Activated B cell treated with CpG ODN at 0.5 μM for 24 hours (primary cell): ENCODE data around the gene TBC1D22A. TPM values are rescaled to one million over a fixed set of nuclear protein-coding genes. Genes with fewer than 3 reads are reported as not detected.

ENCODE experiments used
- ATAC-seq: fragments of 200-7000 bp; cut with Tn5 transposase; one replicate; pipeline ENCODE4 v1.10.0; 2021; ENCODE audit warnings: low read depth, mild to moderate bottlenecking, moderate library complexity
- CTCF ChIA-PET: fragments of 350-600 bp; sonication (Branson Sonifier 250); formaldehyde crosslinking; loops from one replicate; lab custom pipeline; 2021; ENCODE audit warnings: antibody characterized with exemption; lab: Charles Lee
- POLR2A ChIA-PET: fragments of 350-600 bp; sonication (Branson Sonifier 250); formaldehyde crosslinking; loops from one replicate; lab custom pipeline; 2021; ENCODE audit warnings: antibody characterized with exemption; lab: Charles Lee
- DNase-seq: peaks from one replicate; pipeline ENCODE4 v3.0.0; 2022
- H3K27ac Mint-ChIP-seq: one replicate; pipeline ENCODE4 v1.8.0; 2020; ENCODE audit warnings: mixed read lengths
- H3K27me3 Mint-ChIP-seq: one replicate; pipeline ENCODE4 v1.8.0; 2021; ENCODE audit warnings: mixed read lengths
- H3K36me3 Mint-ChIP-seq: one replicate; pipeline ENCODE4 v1.8.0; 2021; ENCODE audit warnings: low read depth, mixed read lengths
- H3K4me1 Mint-ChIP-seq: one replicate; pipeline ENCODE4 v1.8.0; 2021; ENCODE audit warnings: mixed read lengths
- H3K4me3 Mint-ChIP-seq: one replicate; pipeline ENCODE4 v1.8.0; 2020; ENCODE audit warnings: mild to moderate bottlenecking, mixed read lengths
- H3K9me3 Mint-ChIP-seq: one replicate; pipeline ENCODE4 v1.8.0; 2020; ENCODE audit warnings: mixed read lengths
- intact Hi-C: fragments of 100-400 bp; cut with micrococcal nuclease; formaldehyde crosslinking; loops from one replicate; pipeline ENCODE4 v1.15.1; 2024
- total RNA-seq: library from RNA; stranded (reverse); gene quantifications from 2 replicates; pipeline ENCODE4 v1.2.3, GENCODE V29; 2022
- TF ChIP-seq, protein P1 (sequence below): fragments of 200-600 bp; IDR thresholded peaks from one replicate; pipeline ENCODE4 v1.8.0; 2022; ENCODE audit warnings: antibody characterized with exemption, mild to moderate bottlenecking

Gene TBC1D22A
- total RNA-seq, 1 donor from 2014 or later = 85.9 TPM

DNA sequence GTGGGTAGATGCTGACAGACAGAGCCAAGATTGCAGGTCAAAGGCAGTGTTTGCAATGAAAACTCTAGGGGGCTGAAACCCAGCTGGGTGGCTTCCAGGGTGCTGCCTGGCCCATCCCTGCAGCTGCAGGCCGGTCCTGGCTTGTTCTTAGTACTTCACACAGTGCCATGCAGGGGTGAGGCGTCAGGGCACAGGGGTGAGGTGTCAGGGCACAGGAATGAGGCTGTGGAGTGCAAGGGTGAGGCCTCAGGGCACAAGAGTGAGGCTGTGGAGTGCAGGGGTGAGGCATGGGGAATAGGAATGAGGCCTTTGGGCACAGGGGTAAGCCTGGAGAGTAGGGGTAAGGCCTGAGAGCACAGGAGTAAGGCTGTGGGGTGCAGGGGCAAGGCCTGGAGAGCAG lies 337.6 kb downstream of the TBC1D22A start:
- TF ChIP-seq, protein P1, sequence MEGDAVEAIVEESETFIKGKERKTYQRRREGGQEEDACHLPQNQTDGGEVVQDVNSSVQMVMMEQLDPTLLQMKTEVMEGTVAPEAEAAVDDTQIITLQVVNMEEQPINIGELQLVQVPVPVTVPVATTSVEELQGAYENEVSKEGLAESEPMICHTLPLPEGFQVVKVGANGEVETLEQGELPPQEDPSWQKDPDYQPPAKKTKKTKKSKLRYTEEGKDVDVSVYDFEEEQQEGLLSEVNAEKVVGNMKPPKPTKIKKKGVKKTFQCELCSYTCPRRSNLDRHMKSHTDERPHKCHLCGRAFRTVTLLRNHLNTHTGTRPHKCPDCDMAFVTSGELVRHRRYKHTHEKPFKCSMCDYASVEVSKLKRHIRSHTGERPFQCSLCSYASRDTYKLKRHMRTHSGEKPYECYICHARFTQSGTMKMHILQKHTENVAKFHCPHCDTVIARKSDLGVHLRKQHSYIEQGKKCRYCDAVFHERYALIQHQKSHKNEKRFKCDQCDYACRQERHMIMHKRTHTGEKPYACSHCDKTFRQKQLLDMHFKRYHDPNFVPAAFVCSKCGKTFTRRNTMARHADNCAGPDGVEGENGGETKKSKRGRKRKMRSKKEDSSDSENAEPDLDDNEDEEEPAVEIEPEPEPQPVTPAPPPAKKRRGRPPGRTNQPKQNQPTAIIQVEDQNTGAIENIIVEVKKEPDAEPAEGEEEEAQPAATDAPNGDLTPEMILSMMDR = no peak
- H3K27ac Mint-ChIP-seq = no peak overlapping the region
- DNase-seq = no peak
- ChIA-PET POLR2A (no interaction called here), CTCF (no interaction called here)
- H3K36me3 Mint-ChIP-seq = peaks cover 50% of the 10 kb centered on the region
- ATAC-seq = no peak
- H3K27me3 Mint-ChIP-seq = no peaks in the 10 kb centered on the region
- H3K4me1 Mint-ChIP-seq = peaks cover under 1% of the 10 kb centered on the region
- intact Hi-C loops = no loop called here
- H3K9me3 Mint-ChIP-seq = no peaks in the 10 kb centered on the region
- H3K4me3 Mint-ChIP-seq = no peak overlapping the region

DNA sequence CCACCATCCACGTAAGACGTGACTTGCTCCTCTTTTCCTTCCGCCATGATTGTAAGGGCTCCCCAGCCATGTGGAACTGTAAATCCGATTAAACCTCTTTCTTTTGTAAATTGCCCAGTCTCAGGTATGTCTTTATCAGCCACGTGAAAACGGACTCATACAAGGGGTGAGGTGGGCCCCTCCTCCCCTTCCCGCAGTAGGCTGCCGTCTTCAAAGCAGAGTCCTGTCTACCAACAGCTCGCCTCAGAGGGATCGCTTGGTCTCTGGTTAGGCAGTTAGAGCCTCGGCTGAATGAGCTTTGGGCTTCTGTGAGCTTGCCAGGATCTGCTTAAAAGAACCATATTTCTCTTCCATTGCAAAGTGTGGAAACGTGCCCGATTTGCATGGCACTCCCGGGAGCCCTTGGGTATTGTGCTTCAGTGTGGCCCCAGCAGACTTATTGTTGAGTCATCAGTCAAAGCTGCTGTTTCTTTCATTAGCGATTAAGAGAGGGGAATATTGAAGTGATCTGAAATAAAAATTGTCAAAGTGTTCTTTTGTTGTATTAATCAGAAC lies 338.3 kb downstream of the TBC1D22A start:
- H3K27me3 Mint-ChIP-seq = no peaks in the 10 kb centered on the region
- peaks cover 49% of the 10 kb centered on the region for H3K36me3 Mint-ChIP-seq
- TF ChIP-seq, protein P1 = no peak
- intact Hi-C loops = no loop called here
- ChIA-PET CTCF (no interaction called here), POLR2A (no interaction called here)
- no peak overlapping the region for H3K4me3 Mint-ChIP-seq
- no peak for ATAC-seq
- H3K9me3 Mint-ChIP-seq = no peaks in the 10 kb centered on the region
- no peaks in the 10 kb centered on the region for H3K4me1 Mint-ChIP-seq
- H3K27ac Mint-ChIP-seq = no peak overlapping the region
- DNase-seq = no peak

DNA sequence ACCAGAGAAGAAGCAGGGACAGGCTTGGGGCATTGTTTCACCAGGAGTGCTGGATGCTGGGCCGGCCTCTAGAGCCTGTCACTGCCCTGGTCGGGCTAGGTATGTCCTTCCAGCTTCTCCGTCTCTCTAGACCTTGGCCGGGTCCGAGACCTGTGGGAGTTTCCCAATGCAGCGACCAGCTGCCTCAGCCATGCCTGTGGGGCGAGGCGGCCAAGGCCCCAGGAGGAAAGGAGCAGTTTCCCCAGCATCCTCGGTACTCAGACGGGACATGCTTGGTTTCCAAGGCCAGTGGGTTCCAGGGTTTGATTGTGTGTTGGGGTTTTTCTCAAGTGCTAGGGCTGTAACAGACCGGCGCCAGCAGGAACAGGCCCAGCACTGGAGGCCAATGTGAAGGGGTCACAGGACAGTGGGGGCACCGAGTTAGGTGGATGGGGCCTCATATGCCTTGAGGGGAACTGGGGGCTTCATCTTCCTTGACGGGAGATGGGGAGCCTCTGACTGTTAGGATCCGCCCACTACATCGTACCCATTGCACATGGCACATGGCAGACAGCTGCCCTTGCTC lies 339.0 kb downstream of the TBC1D22A start:
- POLR2A ChIA-PET = no interaction called here
- ATAC-seq = no peak

DNA sequence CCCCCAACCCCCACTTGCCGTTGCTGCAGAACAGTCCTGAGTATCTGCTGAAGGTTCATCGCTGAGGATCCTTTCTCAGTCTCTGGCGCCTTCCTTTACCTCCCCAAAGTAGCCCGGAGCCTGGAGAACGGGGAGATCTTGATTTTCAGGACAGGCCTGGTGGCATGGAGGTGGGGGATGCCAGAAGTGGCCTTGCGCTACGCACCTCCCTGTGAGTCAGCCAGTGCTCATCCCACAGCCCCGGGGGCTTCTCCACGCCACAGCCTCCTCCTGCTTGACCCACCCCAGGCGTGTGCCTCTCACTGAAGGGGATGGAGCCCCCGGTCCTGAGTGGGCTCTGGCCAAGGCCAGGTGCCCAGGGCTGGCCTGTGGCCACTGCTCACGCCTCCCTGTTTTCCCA lies 339.6 kb downstream of the TBC1D22A start:
- Mint-ChIP-seq H3K27me3 (no peaks in the 10 kb centered on the region), H3K4me1 (no peaks in the 10 kb centered on the region), H3K4me3 (no peak overlapping the region), H3K27ac (no peak overlapping the region), H3K36me3 (peaks cover 45% of the 10 kb centered on the region), H3K9me3 (no peaks in the 10 kb centered on the region)
- intact Hi-C loops = no loop called here
- no peak for DNase-seq
- no peak for ATAC-seq
- ChIA-PET CTCF (no interaction called here), POLR2A (no interaction called here)
- TF ChIP-seq, protein P1 = no peak

More for the DNA sequence above, 339.0 kb downstream of the TBC1D22A start:
- Mint-ChIP-seq H3K27ac (no peak overlapping the region), H3K36me3 (peaks cover 49% of the 10 kb centered on the region), H3K9me3 (no peaks in the 10 kb centered on the region), H3K4me1 (no peaks in the 10 kb centered on the region), H3K27me3 (no peaks in the 10 kb centered on the region), H3K4me3 (no peak overlapping the region)
- TF ChIP-seq, protein P1 = no peak
- CTCF ChIA-PET = no interaction called here
- intact Hi-C loops = no loop called here
- DNase-seq = no peak

DNA sequence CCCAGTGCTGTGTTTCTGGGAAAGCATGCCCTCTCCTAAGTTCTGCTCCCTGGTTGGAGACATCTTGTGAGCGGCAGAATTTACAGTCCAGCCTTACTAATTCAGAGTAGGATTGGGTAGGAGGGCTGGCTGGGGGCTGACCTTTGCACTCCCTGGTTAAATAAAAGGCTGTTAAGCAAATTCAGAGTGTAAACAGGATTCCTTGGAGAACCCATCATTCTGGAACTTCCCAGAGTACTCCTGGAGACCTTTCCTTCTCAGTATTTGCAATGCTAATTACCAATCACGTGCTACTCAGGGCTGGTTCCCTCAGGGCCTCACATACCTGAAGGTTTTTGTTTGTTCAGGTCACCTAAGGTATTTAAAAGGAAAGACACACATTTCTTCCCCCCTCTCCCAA lies 340.2 kb downstream of the TBC1D22A start:
- POLR2A ChIA-PET = interaction anchor here (0.6 kb wide), 1 partner anchor 1274 kb away, joined by 3 read pairs; no protein-coding TSS in a partner anchor
- no peaks in the 10 kb centered on the region for H3K9me3 Mint-ChIP-seq
- peaks cover 47% of the 10 kb centered on the region for H3K36me3 Mint-ChIP-seq
- ATAC-seq = no peak
- intact Hi-C loops = no loop called here
- H3K4me3 Mint-ChIP-seq = no peak overlapping the region
- H3K27ac Mint-ChIP-seq = no peak overlapping the region
- TF ChIP-seq, protein P1 = no peak
- no peaks in the 10 kb centered on the region for H3K4me1 Mint-ChIP-seq
- no peaks in the 10 kb centered on the region for H3K27me3 Mint-ChIP-seq
- no peak for DNase-seq
- CTCF ChIA-PET = no interaction called here
